H9 (cell line): Measurements from ENCODE around the gene LYRM7. TPM values are rescaled to one million over a fixed set of nuclear protein-coding genes. Genes with fewer than 3 reads are reported as not detected.
"Not testable (repeated sequence)": the region's sequence is repeated elsewhere in the genome, so short reads cannot be mapped to it uniquely, and the experiment has no call there.

Experiments
- DNase-seq: peaks from one replicate; pipeline ENCODE4 v3.0.0-alpha.2; 2017
- H2AFZ ChIP-seq: one replicate; pipeline ENCODE4 v1.6.1; 2013; ENCODE audit warnings: mild to moderate bottlenecking, low read length, control low read depth, moderate library complexity
- H2AK5ac ChIP-seq: 2 replicates; pipeline ENCODE4 v1.6.1; 2013; ENCODE audit warnings: low read length, control low read depth, mixed read lengths; ENCODE audit not compliant: insufficient read length
- H2BK120ac ChIP-seq: one replicate; pipeline ENCODE4 v1.6.1; 2013; ENCODE audit warnings: low read depth, mild to moderate bottlenecking, low read length, control low read depth, inconsistent platforms; ENCODE audit not compliant: poor library complexity, severe bottlenecking
- H2BK12ac ChIP-seq: 2 replicates; pipeline ENCODE4 v1.6.1; 2013; ENCODE audit warnings: low read length, control low read depth, mixed read lengths, low read depth; ENCODE audit not compliant: insufficient read length
- H2BK15ac ChIP-seq: 2 replicates; pipeline ENCODE4 v1.6.1; 2013; ENCODE audit warnings: low read depth, low read length, control low read depth
- H2BK20ac ChIP-seq: one replicate; pipeline ENCODE4 v1.6.1; 2013; ENCODE audit warnings: low read depth, mild to moderate bottlenecking, low read length, control low read depth, inconsistent platforms; ENCODE audit not compliant: poor library complexity, severe bottlenecking
- H2BK5ac ChIP-seq: 2 replicates; pipeline ENCODE4 v1.6.1; 2013; ENCODE audit warnings: low read length, control low read depth, mixed read lengths; ENCODE audit not compliant: insufficient read length
- H3K14ac ChIP-seq: 2 replicates; pipeline ENCODE4 v1.6.1; 2013; ENCODE audit warnings: low read length, control low read depth; ENCODE audit not compliant: insufficient read depth
- H3K18ac ChIP-seq: 2 replicates; pipeline ENCODE4 v1.6.1; 2013; ENCODE audit warnings: low read depth, mild to moderate bottlenecking, mixed read lengths, low read length, control low read depth; ENCODE audit not compliant: insufficient read length
- H3K23ac ChIP-seq: 2 replicates; pipeline ENCODE4 v1.6.1; 2013; ENCODE audit warnings: low read length, control low read depth, mixed read lengths, low read depth; ENCODE audit not compliant: insufficient read length
- H3K23me2 ChIP-seq: 2 replicates; pipeline ENCODE4 v1.6.1; 2013; ENCODE audit warnings: low read depth, mild to moderate bottlenecking, mixed read lengths, low read length, control low read depth; ENCODE audit not compliant: insufficient read length, poor library complexity, severe bottlenecking
- H3K27ac ChIP-seq: 2 replicates; pipeline ENCODE4 v1.5.1; 2013; ENCODE audit warnings: low read length, control low read depth, mixed read lengths, low read depth; ENCODE audit not compliant: insufficient read length
- H3K27me3 ChIP-seq: 2 replicates; pipeline ENCODE4 v1.6.1; 2013; ENCODE audit warnings: low read length, control low read depth, inconsistent platforms; ENCODE audit not compliant: insufficient read depth
- H3K4ac ChIP-seq: 2 replicates; pipeline ENCODE4 v1.6.1; 2013; ENCODE audit warnings: low read depth, mild to moderate bottlenecking, control low read depth, inconsistent platforms, low read length, moderate library complexity
- H3K4me1 ChIP-seq: 2 replicates; pipeline ENCODE4 v1.6.1; 2013; ENCODE audit warnings: low read length, control low read depth, inconsistent platforms; ENCODE audit not compliant: insufficient read depth
- H3K4me2 ChIP-seq: 2 replicates; pipeline ENCODE4 v1.6.1; 2013; ENCODE audit warnings: low read length, control low read depth, mixed read lengths; ENCODE audit not compliant: insufficient read length, insufficient read depth
- H3K56ac ChIP-seq: 2 replicates; pipeline ENCODE4 v1.6.1; 2013; ENCODE audit warnings: low read depth, mild to moderate bottlenecking, mixed read lengths, low read length, control low read depth; ENCODE audit not compliant: insufficient read length
- H3K79me1 ChIP-seq: 2 replicates; pipeline ENCODE4 v1.6.1; 2013; ENCODE audit warnings: low read depth, mild to moderate bottlenecking, moderate library complexity, low read length, control low read depth, inconsistent platforms; ENCODE audit not compliant: insufficient read depth, poor library complexity, severe bottlenecking
- H3K79me2 ChIP-seq: 2 replicates; pipeline ENCODE4 v1.6.1; 2013; ENCODE audit warnings: low read length, control low read depth, inconsistent platforms; ENCODE audit not compliant: insufficient read depth
- H3K9ac ChIP-seq: 2 replicates; pipeline ENCODE4 v1.6.1; 2013; ENCODE audit warnings: low read length, control low read depth, mixed read lengths; ENCODE audit not compliant: insufficient read length; ENCODE audit errors: extremely low read depth
- H3K9me3 ChIP-seq: one replicate; pipeline ENCODE4 v1.6.1; 2013; ENCODE audit warnings: low read depth, low read length, inconsistent platforms; ENCODE audit not compliant: control insufficient read depth
- H3T11ph ChIP-seq: one replicate; pipeline ENCODE4 v1.6.1; 2013; ENCODE audit warnings: mild to moderate bottlenecking, low read length, control low read depth, inconsistent platforms
- H4K20me1 ChIP-seq: one replicate; pipeline ENCODE4 v1.6.1; 2013; ENCODE audit not compliant: control insufficient read depth, insufficient read length, insufficient read depth
- H4K5ac ChIP-seq: 2 replicates; pipeline ENCODE4 v1.6.1; 2013; ENCODE audit warnings: low read depth, mild to moderate bottlenecking, mixed read lengths, low read length, control low read depth; ENCODE audit not compliant: insufficient read length
- H4K8ac ChIP-seq: replicated peaks from 2 replicates; pipeline ENCODE4 v1.6.1; 2013; ENCODE audit warnings: low read length, control low read depth, mixed read lengths, low read depth; ENCODE audit not compliant: insufficient read length
- H4K91ac ChIP-seq: 2 replicates; pipeline ENCODE4 v1.6.1; 2013; ENCODE audit warnings: low read depth, mild to moderate bottlenecking, moderate library complexity, mixed read lengths, low read length, control low read depth; ENCODE audit not compliant: insufficient read length
- H3K27ac Mint-ChIP-seq, 3 experiments: 2 replicates in 2 of 3; 3 replicates in 1 of 3; pipeline ENCODE4 v1.8.0; 2020 to 2021; ENCODE audit warnings: mixed read lengths in 3 of 3, mild to moderate bottlenecking in 1 of 3, moderate library complexity in 1 of 3
- H3K27me3 Mint-ChIP-seq: 2 replicates; pipeline ENCODE4 v1.8.0; 2021; ENCODE audit warnings: low read depth, mild to moderate bottlenecking, moderate library complexity, mixed read lengths
- H3K36me3 Mint-ChIP-seq, 3 experiments: 2 replicates in 2 of 3; 3 replicates in 1 of 3; pipeline ENCODE4 v1.8.0; 2020 to 2021; ENCODE audit warnings: low read depth in 3 of 3, mixed read lengths in 3 of 3; ENCODE audit not compliant: insufficient read depth in 1 of 3
- H3K4me1 Mint-ChIP-seq, 2 experiments: 2 replicates each; pipeline ENCODE4 v1.8.0; 2020; ENCODE audit warnings: mixed read lengths in 2 of 2
- H3K4me3 Mint-ChIP-seq, 2 experiments: 2 replicates in 1 of 2; 3 replicates in 1 of 2; pipeline ENCODE4 v1.8.0; 2020 to 2021; ENCODE audit warnings: mild to moderate bottlenecking in 2 of 2, mixed read lengths in 2 of 2, moderate library complexity in 1 of 2
- H3K9me3 Mint-ChIP-seq, 2 experiments: 2 replicates in 1 of 2; 3 replicates in 1 of 2; pipeline ENCODE4 v1.8.0; 2020; ENCODE audit warnings: mild to moderate bottlenecking in 2 of 2, mixed read lengths in 2 of 2, moderate library complexity in 1 of 2
- CTCF ChIP-seq: fragments of 200-600 bp; sonication (generic); conservative IDR thresholded peaks from 3 replicates; pipeline ENCODE4 v1.8.0; 2021; ENCODE audit warnings: antibody characterized with exemption, mild to moderate bottlenecking
- WGBS: extraction: QIAGEN DNeasy Blood & Tissue Kit; methylation state at CpG from one replicate; pipeline ENCODE4 v1.1.7; 2013; ENCODE audit warnings: missing lambda C conversion rate, low lambda C conversion rate, mixed read lengths; ENCODE audit not compliant: insufficient read length; ENCODE audit errors: extremely low coverage; 5-methylcytosine and 5-hydroxymethylcytosine counted together
- long read RNA-seq: library from polyadenylated mRNA; unstranded; transcript quantifications from one replicate; pipeline ENCODE4 v2.0.0, GENCODE V29; 2020
- total RNA-seq: library from RNA; stranded (reverse); gene quantifications from 2 replicates; pipeline ENCODE4 v1.2.1, GENCODE V29; 2021

LYRM7 gene
- total RNA-seq = 7.0 and 8.8 TPM in 2 replicates
- long read RNA-seq, full-length matches to known transcripts = 60 of 72 reads
- long read RNA-seq, partial matches to known transcripts = 5 of 72 reads
- long read RNA-seq, other reads (novel, unspliced or antisense) = 7 of 72 reads

GRCh38 chr5:131170540-131171275, at the start of gene LYRM7:
TSS of gene LYRM7 (plus strand) at chr5:131170944. CDS start at chr5:131171021, 77 bp downstream.
- Histone ChIP-seq H3K79me1 (no peaks in the 10 kb centered on the region), H3T11ph (no peak within 1 kb of the TSS), H3K9me3 (no peaks in the 10 kb centered on the region), H2BK120ac (no peak within 1 kb of the TSS), H3K56ac (peak within 1 kb of the TSS; percentile 43), H3K4ac (no peak within 1 kb of the TSS), H3K27ac (peak within 1 kb of the TSS; percentile 42), H3K4me1 (no peaks in the 10 kb centered on the region), H2BK5ac (no peak within 1 kb of the TSS), H3K9ac (peak within 1 kb of the TSS; percentile 92), H3K4me2 (peak within 1 kb of the TSS; percentile 95), H4K91ac (no peak within 1 kb of the TSS), H3K79me2 (no peaks in the 10 kb centered on the region), H3K23ac (no peak within 1 kb of the TSS), H4K20me1 (no peaks in the 10 kb centered on the region), H3K18ac (peak within 1 kb of the TSS; percentile 32), H3K27me3 (no peaks in the 10 kb centered on the region), H2AFZ (no peak within 1 kb of the TSS), H2BK15ac (no peak within 1 kb of the TSS), H2AK5ac (no peak within 1 kb of the TSS), H4K8ac (no peak within 1 kb of the TSS), H2BK12ac (no peak within 1 kb of the TSS), H2BK20ac (no peak within 1 kb of the TSS), H3K14ac (peak within 1 kb of the TSS; percentile 39), H4K5ac (peak within 1 kb of the TSS; percentile 34), H3K23me2 (peaks cover 7% of the 10 kb centered on the region)
- Mint-ChIP-seq H3K9me3 (no peaks in the 10 kb centered on the region), H3K27me3 (no peaks in the 10 kb centered on the region), H3K4me3 (peak within 1 kb of the TSS; percentile 96 to 99), H3K4me1 (peaks cover 10 to 18% of the 10 kb centered on the region in 2 experiments), H3K36me3 (no peaks in the 10 kb centered on the region), H3K27ac (peak within 1 kb of the TSS; percentile 93 to 96 (median 94))
- DNase-seq = peak; percentile 99
- WGBS = no CpG with 5 or more reads among the region's 42 CpGs
- no peak for TF ChIP-seq CTCF

GRCh38 chr5:131127244-131127643, 43.5 kb upstream of the LYRM7 start:
- H3K79me2 ChIP-seq, H3K18ac ChIP-seq, H3K56ac ChIP-seq, H3K27ac ChIP-seq, DNase-seq, H3K14ac ChIP-seq, H3K23ac ChIP-seq, H2BK15ac ChIP-seq, H4K5ac ChIP-seq, H4K8ac ChIP-seq, H3K23me2 ChIP-seq, H3K4me3 Mint-ChIP-seq, H3K27me3 ChIP-seq, H2BK12ac ChIP-seq, H3K4me1 Mint-ChIP-seq, H2AK5ac ChIP-seq, H3K4ac ChIP-seq, H3K9me3 ChIP-seq, H3K79me1 ChIP-seq, H2BK20ac ChIP-seq, H3K27ac Mint-ChIP-seq, H3T11ph ChIP-seq, H2AFZ ChIP-seq, H3K4me1 ChIP-seq, H3K27me3 Mint-ChIP-seq, H3K9ac ChIP-seq, H2BK120ac ChIP-seq, H2BK5ac ChIP-seq, H4K91ac ChIP-seq, H4K20me1 ChIP-seq, H3K4me2 ChIP-seq: not testable (repeated sequence)
- no CpG with 5 or more reads among the region's 2 CpGs for WGBS
- Mint-ChIP-seq H3K36me3 (peaks cover 5 to 15% (median 7%) of the 10 kb centered on the region in 3 experiments), H3K9me3 (peaks cover 29 to 33% of the 10 kb centered on the region in 2 experiments)
